MCF 10A (cell line): Measurements from ENCODE around the gene EVA1A. TPM values are rescaled to one million over a fixed set of nuclear protein-coding genes. Genes with fewer than 3 reads are reported as not detected.
A peak's percentile ranks its signal among the peaks of the same experiment; 100 is the strongest.

Source experiments
- BruUV-seq: library from RNA; stranded (reverse); fragments of 400-500 nt; replicated peaks from 2 replicates; lab custom pipeline; 2021; lab: Mats Ljungman, UMichigan
- CTCF ChIA-PET: fragments of 300-600 bp; sonication (Branson Sonifier 250); formaldehyde crosslinking; extraction: SDS; loops from one replicate; lab custom pipeline; 2021; ENCODE audit warnings: antibody characterized with exemption, inconsistent platforms; lab: Yijun Ruan, JAX
- POLR2A ChIA-PET: fragments of 300-600, 350-650 bp; sonication (Branson Sonifier 250); formaldehyde crosslinking; extraction: SDS; loops from one replicate; lab custom pipeline; 2020; ENCODE audit warnings: antibody characterized with exemption, inconsistent platforms; lab: Yijun Ruan, JAX
- DNase-seq: peaks from one replicate; pipeline ENCODE4 v3.0.0-alpha.2; 2018; ENCODE audit not compliant: unreplicated experiment
- H3K27ac Mint-ChIP-seq: one replicate; pipeline ENCODE4 v1.8.0; 2022; ENCODE audit warnings: mild to moderate bottlenecking, low read depth, mixed read lengths; ENCODE audit not compliant: unreplicated experiment
- H3K27me3 Mint-ChIP-seq: one replicate; pipeline ENCODE4 v1.8.0; 2022; ENCODE audit warnings: mixed read lengths; ENCODE audit not compliant: insufficient read depth, unreplicated experiment
- H3K36me3 Mint-ChIP-seq: one replicate; pipeline ENCODE4 v1.8.0; 2022; ENCODE audit warnings: mild to moderate bottlenecking, moderate library complexity, mixed read lengths; ENCODE audit not compliant: insufficient read depth, unreplicated experiment
- H3K4me1 Mint-ChIP-seq: one replicate; pipeline ENCODE4 v1.8.0; 2022; ENCODE audit warnings: mixed read lengths; ENCODE audit not compliant: insufficient read depth, unreplicated experiment
- H3K4me3 Mint-ChIP-seq: one replicate; pipeline ENCODE4 v1.8.0; 2022; ENCODE audit warnings: mild to moderate bottlenecking, moderate library complexity, mixed read lengths; ENCODE audit not compliant: unreplicated experiment
- H3K9me3 Mint-ChIP-seq: one replicate; pipeline ENCODE4 v1.8.0; 2022; ENCODE audit warnings: mixed read lengths; ENCODE audit not compliant: unreplicated experiment
- intact Hi-C: fragments of 100-400 bp; cut with micrococcal nuclease; formaldehyde crosslinking; loops from 2 replicates; pipeline ENCODE4 v1.14.1; 2022
- total RNA-seq: library from RNA; stranded (reverse); gene quantifications from 2 replicates; pipeline ENCODE4 v1.2.3, GENCODE V29; 2022
- TF ChIP-seq, protein P1 (sequence below): fragments of 200-600 bp; IDR thresholded peaks from one replicate; pipeline ENCODE4 v1.8.0; 2022; ENCODE audit warnings: antibody characterized with exemption, mild to moderate bottlenecking; ENCODE audit not compliant: unreplicated experiment

The EVA1A gene
- total RNA-seq, 1 experiment from 2014 or later = 14.4 TPM

DNA sequence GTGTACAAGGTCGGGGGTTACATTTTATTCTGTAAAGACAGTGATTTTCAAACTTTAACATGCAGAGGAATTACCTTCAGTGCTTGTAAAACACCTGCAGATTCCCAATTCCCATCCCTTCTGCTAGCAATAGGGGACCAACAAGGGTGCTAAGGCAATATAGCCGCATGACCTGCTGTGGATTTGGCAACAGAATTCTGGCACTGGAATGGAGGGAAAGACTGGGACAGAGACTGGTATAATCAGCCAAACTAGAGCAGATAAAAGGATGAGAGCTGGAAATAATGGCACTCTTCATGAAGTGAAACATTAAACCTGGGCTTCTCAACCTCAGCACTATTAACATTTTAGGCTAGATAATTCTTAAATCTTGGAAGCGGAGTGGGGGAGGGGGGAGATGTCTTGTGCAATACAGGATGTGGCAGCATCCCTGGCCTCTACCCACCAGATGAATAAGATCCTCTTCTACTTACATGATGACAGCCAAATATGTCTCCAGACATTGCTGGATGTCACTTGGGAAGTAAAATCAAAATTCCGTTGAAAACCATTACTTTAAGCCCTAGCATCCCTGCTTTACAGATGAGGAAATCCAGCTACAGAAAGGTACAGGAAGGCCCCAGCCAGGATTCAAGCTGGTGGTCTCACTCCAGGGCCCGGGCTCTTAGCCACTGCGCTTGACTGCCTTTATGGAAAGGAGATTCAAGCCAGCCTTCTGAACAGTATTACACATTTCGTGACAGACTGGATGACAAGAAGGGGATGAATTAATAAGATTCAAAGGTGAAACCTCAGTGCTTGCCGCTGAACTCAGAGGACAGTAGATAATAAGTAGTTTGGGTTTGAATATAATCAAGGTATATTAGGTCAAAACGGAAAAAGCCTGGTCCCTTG is 1.7 kb downstream of the EVA1A start:
- no peaks in the 10 kb centered on the region for H3K27me3 Mint-ChIP-seq
- no peaks in the 10 kb centered on the region for H3K9me3 Mint-ChIP-seq
- intact Hi-C loops = no loop called here
- ChIA-PET POLR2A (interaction anchor here (3.5 kb wide), 1 partner anchor 47 kb away, joined by 38 read pairs; no protein-coding TSS in a partner anchor), CTCF (interaction anchor here (0.5 to 5.3 kb wide), 12 partner anchors 21 to 1487 kb away, joined by 3 to 60 read pairs (median 7); no protein-coding TSS in a partner anchor)
- peaks cover 6% of the 10 kb centered on the region for H3K36me3 Mint-ChIP-seq
- no peak overlapping the region for H3K27ac Mint-ChIP-seq
- BruUV-seq = no TSS peak
- peaks cover 28% of the 10 kb centered on the region for H3K4me1 Mint-ChIP-seq
- H3K4me3 Mint-ChIP-seq = peak overlapping the region; percentile 92
- TF ChIP-seq, protein P1, sequence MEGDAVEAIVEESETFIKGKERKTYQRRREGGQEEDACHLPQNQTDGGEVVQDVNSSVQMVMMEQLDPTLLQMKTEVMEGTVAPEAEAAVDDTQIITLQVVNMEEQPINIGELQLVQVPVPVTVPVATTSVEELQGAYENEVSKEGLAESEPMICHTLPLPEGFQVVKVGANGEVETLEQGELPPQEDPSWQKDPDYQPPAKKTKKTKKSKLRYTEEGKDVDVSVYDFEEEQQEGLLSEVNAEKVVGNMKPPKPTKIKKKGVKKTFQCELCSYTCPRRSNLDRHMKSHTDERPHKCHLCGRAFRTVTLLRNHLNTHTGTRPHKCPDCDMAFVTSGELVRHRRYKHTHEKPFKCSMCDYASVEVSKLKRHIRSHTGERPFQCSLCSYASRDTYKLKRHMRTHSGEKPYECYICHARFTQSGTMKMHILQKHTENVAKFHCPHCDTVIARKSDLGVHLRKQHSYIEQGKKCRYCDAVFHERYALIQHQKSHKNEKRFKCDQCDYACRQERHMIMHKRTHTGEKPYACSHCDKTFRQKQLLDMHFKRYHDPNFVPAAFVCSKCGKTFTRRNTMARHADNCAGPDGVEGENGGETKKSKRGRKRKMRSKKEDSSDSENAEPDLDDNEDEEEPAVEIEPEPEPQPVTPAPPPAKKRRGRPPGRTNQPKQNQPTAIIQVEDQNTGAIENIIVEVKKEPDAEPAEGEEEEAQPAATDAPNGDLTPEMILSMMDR = no peak
- no peak for DNase-seq

DNA sequence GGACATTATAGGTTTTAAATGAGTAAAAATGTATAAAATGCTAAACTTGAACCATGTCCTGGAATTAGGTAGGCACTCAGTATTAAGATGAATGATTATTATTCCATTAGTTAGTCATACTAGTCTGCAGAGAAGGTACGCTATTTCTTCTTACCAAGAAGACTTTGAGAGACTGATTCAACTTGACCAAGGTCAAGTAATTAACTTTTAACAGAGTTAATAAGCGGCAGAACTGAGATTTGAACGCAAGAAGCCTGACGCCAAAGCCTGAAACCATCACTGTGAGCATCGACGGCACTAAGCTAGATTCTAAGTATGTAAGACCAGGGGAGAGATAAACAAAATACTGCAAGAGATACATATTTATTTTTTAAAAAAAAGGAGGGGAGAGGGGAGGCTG is 2.6 kb downstream of the EVA1A start:
- no TSS peak for BruUV-seq
- CTCF ChIA-PET = interaction anchor here (0.6 to 5.3 kb wide), 4 partner anchors 8 to 93 kb away, joined by 3 to 50 read pairs (median 6); no protein-coding TSS in a partner anchor

DNA sequence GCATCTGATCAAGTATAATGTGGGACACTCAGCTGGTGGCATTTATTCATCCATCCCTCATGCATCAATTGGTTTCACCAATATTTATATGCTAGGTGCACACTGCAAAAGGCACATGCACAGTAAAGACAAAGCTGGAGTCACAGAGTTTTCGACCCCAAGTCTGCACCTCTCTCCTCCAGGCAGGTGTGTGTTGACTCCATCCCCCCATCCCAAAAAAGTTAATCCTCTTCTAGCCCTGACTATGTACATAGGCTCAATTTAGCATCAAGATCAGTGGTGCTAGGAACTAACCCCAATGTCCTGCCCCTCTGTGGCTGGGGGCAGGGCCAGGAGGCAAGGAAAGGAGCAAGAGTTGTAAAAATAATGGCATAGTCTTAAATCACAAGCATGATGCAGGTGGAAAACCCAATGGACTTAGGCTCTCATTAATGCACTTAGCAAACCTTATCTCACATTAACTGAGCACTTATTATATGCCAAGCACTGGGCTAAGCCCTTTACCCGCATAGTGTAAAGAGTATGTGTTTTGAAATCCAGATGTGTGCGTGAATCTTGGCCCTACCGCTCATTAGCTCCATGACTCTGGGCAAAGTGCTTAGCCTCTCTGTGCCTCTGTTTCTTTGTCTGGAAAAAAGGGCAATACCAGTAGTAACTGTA is 3.1 kb downstream of the EVA1A start:
- Mint-ChIP-seq H3K27ac (no peak overlapping the region), H3K36me3 (peaks cover 6% of the 10 kb centered on the region), H3K9me3 (no peaks in the 10 kb centered on the region), H3K4me3 (no peak overlapping the region), H3K27me3 (no peaks in the 10 kb centered on the region), H3K4me1 (peaks cover 27% of the 10 kb centered on the region)
- ChIA-PET POLR2A (interaction anchor here (0.6 to 0.7 kb wide), 2 partner anchors 46 to 51 kb away, joined by 3 read pairs; no protein-coding TSS in a partner anchor), CTCF (interaction anchor here (0.6 to 5.3 kb wide), 5 partner anchors 9 to 93 kb away, joined by 3 to 50 read pairs (median 3); no protein-coding TSS in a partner anchor)
- intact Hi-C loops = no loop called here
- TF ChIP-seq, protein P1 = no peak
- BruUV-seq = no TSS peak
- no peak for DNase-seq

More for the DNA sequence above, 2.6 kb downstream of the EVA1A start:
- H3K36me3 Mint-ChIP-seq = peaks cover 6% of the 10 kb centered on the region
- H3K9me3 Mint-ChIP-seq = no peaks in the 10 kb centered on the region
- POLR2A ChIA-PET = no interaction called here
- TF ChIP-seq, protein P1 = no peak
- H3K27me3 Mint-ChIP-seq = no peaks in the 10 kb centered on the region
- intact Hi-C loops = no loop called here
- no peak overlapping the region for H3K27ac Mint-ChIP-seq
- peaks cover 28% of the 10 kb centered on the region for H3K4me1 Mint-ChIP-seq
- DNase-seq = no peak
- H3K4me3 Mint-ChIP-seq = no peak overlapping the region
